Stimulated activated CD8-positive, alpha-beta memory T cell treated with anti-CD3 and anti-CD28 coated beads, Interleukin-7, amount 100 ng/mL, for 4 hours (primary cell): Measurements from ENCODE around the gene KRT83.
"Not testable (repeated sequence)": the region's sequence is repeated elsewhere in the genome, so short reads cannot be mapped to it uniquely, and the experiment has no call there.

Experiments
- DNase-seq, 2 donors: peaks; one replicate each; pipeline ENCODE4 v3.0.0-alpha.2; 2020; ENCODE audit warnings: low read depth in 2 of 2

Gene KRT83

GRCh38 chr12:52308806-52309425 is 12.3 kb downstream of the KRT83 start:
- no peak for DNase-seq

GRCh38 chr12:52307836-52308805 is 13.1 kb downstream of the KRT83 start:
- DNase-seq = peak; percentile 2 to 27

- DNase-seq = no peak
These were observed 14.5 kb downstream of the KRT83 start for GRCh38 chr12:52306731-52307130.

GRCh38 chr12:52305921-52306705 is 15.1 kb downstream of the KRT83 start:
- DNase-seq = no peak

GRCh38 chr12:52304941-52305411 is 16.2 kb downstream of the KRT83 start:
- DNase-seq = peak in 1 of 2 donors; percentile 16

DNA sequence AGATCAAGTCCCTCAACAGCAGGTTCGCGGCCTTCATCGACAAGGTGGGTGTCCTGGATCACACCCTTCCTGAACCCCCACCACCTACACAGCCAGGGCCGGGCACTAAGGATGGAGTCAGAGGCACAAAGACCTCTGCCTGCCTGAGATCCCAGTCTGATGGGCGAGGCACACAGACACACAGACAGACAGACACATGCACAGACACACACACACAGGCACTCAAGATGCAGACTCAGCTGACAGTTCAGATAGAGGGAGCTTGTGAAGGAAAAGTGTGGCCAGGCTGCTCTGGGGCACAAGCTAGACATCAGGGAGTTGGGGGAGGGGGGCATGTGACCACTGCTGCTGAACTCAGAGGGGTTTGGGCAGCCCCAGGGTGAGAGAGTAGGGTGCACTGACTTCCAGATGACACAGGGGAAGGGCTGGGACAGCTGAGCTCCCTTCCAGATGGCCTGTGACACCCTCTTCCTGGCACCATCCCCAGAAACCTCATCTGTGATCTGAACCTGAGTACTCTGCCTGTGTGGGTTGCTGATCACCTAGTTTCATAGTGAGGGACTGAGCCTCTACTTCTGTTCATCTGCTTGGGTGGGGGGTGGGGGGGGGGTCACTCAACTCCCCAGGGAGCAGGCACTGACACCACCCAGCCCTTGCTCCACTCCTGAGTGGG is 18.8 kb downstream of the KRT83 start:
- DNase-seq = not testable (repeated sequence)

GRCh38 chr12:52301721-52302120 is 19.5 kb downstream of the KRT83 start:
- DNase-seq = not testable (repeated sequence)

- no peak for DNase-seq
These were observed 20.2 kb downstream of the KRT83 start for GRCh38 chr12:52300796-52301691.

DNA sequence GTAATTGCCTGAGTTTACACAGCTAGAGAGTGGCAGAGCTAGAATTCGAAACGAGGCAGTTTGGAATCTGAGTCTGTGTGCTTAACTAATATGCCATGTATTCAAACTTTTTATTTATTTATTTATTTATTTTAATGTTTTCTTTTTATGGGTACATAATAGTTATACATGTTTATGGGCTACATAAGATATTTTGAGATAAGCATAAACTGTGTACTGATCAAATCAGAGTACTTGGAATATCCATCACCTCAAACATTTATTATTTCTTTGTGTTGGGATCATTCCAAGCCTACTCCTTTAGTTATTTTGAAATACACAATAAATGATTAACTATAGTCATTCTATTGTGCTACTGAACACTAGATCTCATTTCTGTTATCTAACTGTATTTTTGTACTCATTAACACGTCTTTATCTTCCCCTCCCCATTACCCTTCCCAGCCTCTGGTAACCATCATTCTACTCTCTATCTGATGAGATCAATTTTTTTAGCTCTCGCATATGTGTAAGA is 22.5 kb downstream of the KRT83 start:
- DNase-seq = no peak

DNA sequence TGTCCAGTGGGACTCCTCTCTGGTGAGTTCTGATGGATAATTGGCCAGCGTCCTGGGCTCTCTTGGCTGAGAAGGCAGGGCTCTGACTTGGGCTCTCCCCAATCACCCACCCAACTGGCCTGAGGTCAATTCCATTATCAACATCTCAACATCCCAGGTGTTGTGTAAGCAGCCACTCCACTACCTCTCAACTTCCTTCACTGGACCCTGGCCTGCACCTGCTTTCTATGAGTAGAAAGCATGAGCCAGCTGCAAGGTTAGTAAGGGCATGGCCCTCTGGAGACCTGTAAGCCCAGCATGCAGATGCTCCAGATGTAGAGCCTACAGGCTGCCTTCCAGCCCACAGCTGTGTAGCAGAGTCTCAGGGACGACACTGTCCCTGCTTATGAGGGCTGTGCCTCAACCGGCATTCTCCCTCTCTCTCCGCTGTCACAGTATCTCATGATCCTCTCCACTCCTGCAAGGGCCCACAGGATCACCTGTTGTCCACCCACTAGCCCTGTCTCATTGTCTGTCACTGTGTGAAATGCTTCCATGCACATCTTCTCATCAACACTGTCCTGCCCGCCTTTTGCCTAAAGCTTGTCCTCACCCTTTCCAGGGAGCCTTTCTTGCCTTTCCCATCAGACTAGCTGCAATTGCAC is 24.5 kb downstream of the KRT83 start:
- DNase-seq = no peak

- DNase-seq = no peak
These were observed 25.5 kb downstream of the KRT83 start for GRCh38 chr12:52295663-52296062.

DNA sequence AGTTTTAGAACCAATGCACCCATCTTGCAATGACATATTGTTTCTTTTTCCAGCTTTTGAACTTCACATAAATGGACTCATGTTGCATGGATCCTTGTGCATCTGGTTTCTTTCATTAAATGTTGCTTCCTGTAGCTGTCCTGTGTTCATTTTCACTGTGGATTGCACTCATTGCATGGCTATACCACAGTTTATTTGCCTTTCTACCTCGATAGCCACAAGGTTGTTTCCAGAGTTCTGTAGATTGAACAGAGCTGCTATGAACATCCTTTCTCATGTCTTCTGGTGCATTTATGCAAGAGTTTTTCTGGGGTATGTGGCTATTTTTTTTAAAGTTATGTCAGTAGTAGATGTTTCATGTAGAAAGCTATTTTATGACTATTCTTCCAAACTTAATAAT is 26.4 kb downstream of the KRT83 start:
- DNase-seq = no peak

DNA sequence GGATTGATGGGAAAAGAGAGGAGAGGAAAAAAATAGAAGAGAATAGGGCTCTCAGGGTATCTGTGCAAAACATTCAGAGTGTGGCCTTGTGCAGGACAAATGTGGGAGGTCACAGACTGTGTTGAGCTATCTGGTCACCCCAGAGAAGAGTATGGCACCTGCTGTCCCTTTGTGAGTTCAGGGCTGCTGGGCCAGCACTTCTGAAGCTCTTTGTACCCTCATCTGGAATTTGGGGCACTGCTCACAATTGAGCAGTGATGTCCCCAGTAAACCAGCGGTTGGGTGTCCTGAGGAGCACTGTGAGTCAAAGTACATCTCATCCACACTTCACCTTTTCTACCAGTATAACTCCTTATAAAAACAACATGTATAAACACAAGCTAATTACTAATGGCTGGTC is 27.3 kb downstream of the KRT83 start:
- no peak for DNase-seq

DNA sequence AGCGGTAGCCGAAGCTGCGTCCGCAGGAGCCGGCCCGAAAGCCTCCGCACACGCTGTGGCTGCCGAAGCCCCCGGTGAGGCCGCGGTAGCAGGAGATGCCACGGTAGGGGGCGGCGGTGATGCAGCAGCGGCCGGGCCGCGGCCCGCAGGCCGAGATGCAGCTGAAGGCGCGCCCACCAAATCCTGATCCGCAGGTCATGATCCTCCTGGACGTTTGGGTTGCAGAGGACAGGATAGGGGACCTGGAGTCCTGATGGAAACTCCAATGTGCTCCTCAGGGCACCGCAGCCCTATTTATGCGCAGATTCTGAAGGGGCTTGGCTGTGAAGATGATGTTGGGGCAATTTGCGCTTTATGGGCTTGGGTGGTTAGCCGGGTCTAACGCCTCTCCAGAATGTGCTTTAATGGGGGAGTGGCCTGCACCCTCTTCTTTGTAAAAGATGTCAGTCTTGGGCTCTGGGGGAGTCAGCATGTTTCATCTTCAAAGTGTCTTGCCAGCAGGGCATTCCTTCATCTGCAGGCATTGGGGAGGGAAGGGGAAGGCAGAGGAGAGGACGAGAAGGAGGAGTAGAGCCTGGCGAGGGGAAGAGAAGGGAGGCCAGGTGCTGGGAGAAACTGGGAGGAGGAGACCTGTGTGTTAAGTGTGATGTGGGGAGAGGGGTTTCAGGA is 29.8 kb downstream of the KRT83 start, which contains the start of gene KRT81:
TSS of gene KRT81 (minus strand) at position 268 of the 669 bp plus-strand sequence. CDS start at position 199, 69 bp downstream.
- no peak for DNase-seq

GRCh38 chr12:52290483-52291134 is 30.6 kb downstream of the KRT83 start:
- not testable (repeated sequence) for DNase-seq

DNA sequence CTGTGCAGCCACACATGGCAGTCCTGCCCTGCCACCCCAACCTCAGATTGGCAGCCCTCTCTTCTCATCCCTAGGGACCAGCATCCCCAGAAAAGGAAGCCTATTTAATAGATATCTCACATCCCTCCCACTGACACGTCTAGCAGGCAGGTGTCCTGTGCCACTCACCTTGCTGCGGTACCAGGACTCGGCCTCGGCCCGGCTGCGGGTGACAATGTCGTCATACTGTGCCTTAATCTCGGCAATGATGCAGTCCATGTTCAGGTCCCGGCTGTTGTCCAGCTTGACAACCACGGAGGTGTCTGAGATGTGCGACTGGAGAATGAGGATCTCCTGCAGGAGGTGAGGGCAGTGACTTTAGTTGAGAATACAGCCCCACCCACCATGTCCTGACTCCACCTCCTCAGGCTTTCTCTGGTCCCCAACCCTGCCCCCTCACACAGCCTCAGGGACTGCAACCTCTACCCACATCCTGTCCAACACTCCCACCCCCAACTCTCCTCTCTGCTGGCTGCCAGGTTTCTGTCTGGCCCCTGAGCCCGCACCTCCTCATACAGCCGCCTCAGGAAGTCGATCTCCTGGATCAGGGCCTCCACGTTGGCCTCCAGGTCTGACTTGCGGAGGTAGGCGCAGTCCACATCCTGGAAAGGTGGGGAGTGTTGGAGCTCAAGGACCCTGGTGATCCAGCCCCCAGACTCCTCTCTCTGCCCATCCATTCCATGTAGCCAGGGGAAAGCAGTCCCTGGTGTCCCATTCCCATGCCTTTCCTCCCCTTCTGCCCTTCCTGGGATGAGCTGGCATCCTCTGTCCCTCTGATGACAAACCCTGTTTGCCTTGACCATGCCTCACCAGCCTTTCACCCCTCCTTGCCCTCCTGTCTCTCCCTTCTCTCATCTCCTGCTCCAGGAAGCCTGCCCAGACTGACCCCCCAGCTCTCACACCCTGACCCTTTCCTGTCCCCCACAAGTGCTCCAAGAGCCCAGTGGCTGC is 33.1 kb downstream of the KRT83 start:
- DNase-seq = not testable (repeated sequence)
